ENCODE results near the gene TRIOBP. TPM values are rescaled to one million over a fixed set of nuclear protein-coding genes. Genes with fewer than 3 reads are reported as not detected.

Gene TRIOBP
- total and polyA plus RNA-seq, 2 donors (not counting 1 experiment from before 2014, with no cell fraction given): 32.9 to 131 TPM

DNA sequence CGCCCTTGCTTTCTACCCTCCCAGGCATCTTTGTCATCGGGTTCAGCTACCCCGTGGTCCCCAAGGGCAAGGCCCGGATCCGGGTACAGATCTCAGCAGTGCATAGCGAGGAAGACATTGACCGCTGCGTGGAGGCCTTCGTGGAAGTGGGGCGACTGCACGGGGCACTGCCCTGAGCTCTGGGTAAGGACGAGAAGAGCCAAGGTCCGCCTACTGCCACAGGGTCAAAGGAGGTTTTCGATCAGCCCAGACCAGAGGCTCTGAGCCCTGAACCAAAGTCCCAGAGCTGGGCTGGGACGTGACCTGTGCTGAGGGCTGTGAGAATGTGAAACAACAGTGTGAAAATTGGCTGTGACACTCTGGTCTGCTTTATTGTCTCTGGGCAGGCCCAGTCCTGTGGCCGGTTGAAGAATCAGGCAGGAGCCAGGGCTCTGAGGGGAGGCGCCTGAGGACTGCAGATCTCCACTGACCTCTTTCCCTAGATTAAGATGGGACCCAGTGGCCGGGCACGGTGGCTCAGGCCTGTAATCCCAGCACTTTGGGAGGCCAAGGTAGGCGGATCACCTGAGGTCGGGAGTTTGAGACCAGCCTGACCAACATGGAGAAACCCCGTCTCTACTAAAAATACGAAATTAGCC is 119.8 kb downstream of the TRIOBP start:
- H3K4me3 ChIP-seq (replicated peaks in 1 of 4; ENCODE audit: control extremely low read depth in 1 of 4, insufficient read depth in 1 of 4, low read depth in 3 of 4, low read length in 4 of 4): no peak overlapping the region
- no peak overlapping the region for H3K4me2 ChIP-seq (ENCODE audit: extremely low read depth, insufficient read depth, low read length)
- H2AFZ ChIP-seq (ENCODE audit: low read length): no peak overlapping the region
- no peak for DNase-seq (ENCODE audit: low read depth in 2 of 2)
- no peak overlapping the region for H3K9ac ChIP-seq (ENCODE audit: insufficient read depth, low read length)
- H3K36me3 ChIP-seq (ENCODE audit: control insufficient read depth, insufficient read depth, low read length): peaks cover 2% of the 10 kb centered on the region
- H3K9me3 ChIP-seq (ENCODE audit: control insufficient read depth, insufficient read depth, low read depth, low read length): no peaks in the 10 kb centered on the region
- H3K27ac ChIP-seq (ENCODE audit: insufficient read depth, low read length): no peak overlapping the region
- H3K27me3 ChIP-seq (ENCODE audit: control insufficient read depth, insufficient read depth, low read length): no peaks in the 10 kb centered on the region
- H4K20me1 ChIP-seq (ENCODE audit: control insufficient read depth, extremely low read depth, insufficient read depth, low read length): no peaks in the 10 kb centered on the region
- TF ChIP-seq, protein P1, sequence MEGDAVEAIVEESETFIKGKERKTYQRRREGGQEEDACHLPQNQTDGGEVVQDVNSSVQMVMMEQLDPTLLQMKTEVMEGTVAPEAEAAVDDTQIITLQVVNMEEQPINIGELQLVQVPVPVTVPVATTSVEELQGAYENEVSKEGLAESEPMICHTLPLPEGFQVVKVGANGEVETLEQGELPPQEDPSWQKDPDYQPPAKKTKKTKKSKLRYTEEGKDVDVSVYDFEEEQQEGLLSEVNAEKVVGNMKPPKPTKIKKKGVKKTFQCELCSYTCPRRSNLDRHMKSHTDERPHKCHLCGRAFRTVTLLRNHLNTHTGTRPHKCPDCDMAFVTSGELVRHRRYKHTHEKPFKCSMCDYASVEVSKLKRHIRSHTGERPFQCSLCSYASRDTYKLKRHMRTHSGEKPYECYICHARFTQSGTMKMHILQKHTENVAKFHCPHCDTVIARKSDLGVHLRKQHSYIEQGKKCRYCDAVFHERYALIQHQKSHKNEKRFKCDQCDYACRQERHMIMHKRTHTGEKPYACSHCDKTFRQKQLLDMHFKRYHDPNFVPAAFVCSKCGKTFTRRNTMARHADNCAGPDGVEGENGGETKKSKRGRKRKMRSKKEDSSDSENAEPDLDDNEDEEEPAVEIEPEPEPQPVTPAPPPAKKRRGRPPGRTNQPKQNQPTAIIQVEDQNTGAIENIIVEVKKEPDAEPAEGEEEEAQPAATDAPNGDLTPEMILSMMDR (conservative IDR thresholded peaks at IDR 0.05 in 1 of 2, IDR thresholded peaks at IDR 0.05 in 1 of 2; ENCODE audit: low read depth in 1 of 2, low read length in 2 of 2): no peak
- no peak for TF ChIP-seq EZH2 (IDR thresholded peaks at IDR 0.05; ENCODE audit: low read length, missing control alignments)
- H3K4me1 ChIP-seq (ENCODE audit: control insufficient read depth, extremely low read depth, insufficient read depth, low read length): peaks cover 7% of the 10 kb centered on the region
- no peaks in the 10 kb centered on the region for H3K79me2 ChIP-seq (ENCODE audit: control insufficient read depth, insufficient read depth, low read length)

DNA sequence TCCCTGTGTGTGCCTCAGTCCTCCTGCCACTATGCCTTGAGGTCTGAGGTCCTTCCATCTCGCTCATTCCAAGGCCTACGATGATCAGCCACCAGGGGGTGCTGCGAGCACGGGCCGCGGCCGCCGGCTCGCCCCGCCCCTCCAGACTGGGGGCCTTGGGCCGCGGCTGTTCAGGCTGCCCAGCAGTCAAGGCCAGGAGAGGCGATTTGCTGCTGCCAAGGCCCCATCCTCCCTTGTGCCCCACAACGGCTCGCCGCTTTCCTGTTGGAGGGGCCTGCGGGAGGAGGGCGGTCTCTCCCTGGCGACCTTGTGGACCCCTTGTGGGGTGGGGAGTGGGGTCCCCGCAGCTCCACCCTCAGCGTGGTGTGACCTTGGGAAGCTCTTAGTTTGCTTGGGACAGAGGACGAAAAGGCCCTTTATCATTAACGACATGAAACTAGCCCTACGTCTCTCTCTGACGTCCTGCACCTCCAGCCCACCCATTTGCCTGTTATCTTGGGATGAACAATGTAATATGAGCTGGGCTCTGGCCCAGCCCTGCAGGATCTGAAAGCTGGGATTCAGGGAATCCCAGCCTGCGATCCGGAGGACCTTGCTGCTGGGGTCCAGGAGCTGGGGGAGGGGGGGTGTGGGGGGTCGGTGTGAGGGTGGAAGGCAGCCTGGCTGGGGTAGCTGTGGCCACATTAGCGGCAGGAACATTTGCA is 121.0 kb downstream of the TRIOBP start:
- H2AFZ ChIP-seq (ENCODE audit: low read length): peak overlapping the region; percentile 85
- H3K4me1 ChIP-seq (ENCODE audit: control insufficient read depth, extremely low read depth, insufficient read depth, low read length): peaks cover 7% of the 10 kb centered on the region
- H3K36me3 ChIP-seq (ENCODE audit: control insufficient read depth, insufficient read depth, low read length): peaks cover 2% of the 10 kb centered on the region
- peak; percentile 76 to 78 for DNase-seq (ENCODE audit: low read depth in 2 of 2)
- peak overlapping the region; percentile 46 for H3K9ac ChIP-seq (ENCODE audit: insufficient read depth, low read length)
- H3K27me3 ChIP-seq (ENCODE audit: control insufficient read depth, insufficient read depth, low read length): no peaks in the 10 kb centered on the region
- peak overlapping the region; percentile 82 for H3K4me2 ChIP-seq (ENCODE audit: extremely low read depth, insufficient read depth, low read length)
- no peaks in the 10 kb centered on the region for H4K20me1 ChIP-seq (ENCODE audit: control insufficient read depth, extremely low read depth, insufficient read depth, low read length)
- TF ChIP-seq EZH2 (IDR thresholded peaks at IDR 0.05; ENCODE audit: low read length, missing control alignments): no peak
- TF ChIP-seq, protein P1 (conservative IDR thresholded peaks at IDR 0.05 in 1 of 2, IDR thresholded peaks at IDR 0.05 in 1 of 2; ENCODE audit: low read depth in 1 of 2, low read length in 2 of 2): peak; percentile 76 to 82
- no peaks in the 10 kb centered on the region for H3K9me3 ChIP-seq (ENCODE audit: control insufficient read depth, insufficient read depth, low read depth, low read length)
- H3K27ac ChIP-seq (ENCODE audit: insufficient read depth, low read length): peak overlapping the region; percentile 65
- peak overlapping the region in 3 of 4 experiments; percentile 3 to 35 (median 10) for H3K4me3 ChIP-seq (replicated peaks in 1 of 4; ENCODE audit: control extremely low read depth in 1 of 4, insufficient read depth in 1 of 4, low read depth in 3 of 4, low read length in 4 of 4)
- no peaks in the 10 kb centered on the region for H3K79me2 ChIP-seq (ENCODE audit: control insufficient read depth, insufficient read depth, low read length)

DNA sequence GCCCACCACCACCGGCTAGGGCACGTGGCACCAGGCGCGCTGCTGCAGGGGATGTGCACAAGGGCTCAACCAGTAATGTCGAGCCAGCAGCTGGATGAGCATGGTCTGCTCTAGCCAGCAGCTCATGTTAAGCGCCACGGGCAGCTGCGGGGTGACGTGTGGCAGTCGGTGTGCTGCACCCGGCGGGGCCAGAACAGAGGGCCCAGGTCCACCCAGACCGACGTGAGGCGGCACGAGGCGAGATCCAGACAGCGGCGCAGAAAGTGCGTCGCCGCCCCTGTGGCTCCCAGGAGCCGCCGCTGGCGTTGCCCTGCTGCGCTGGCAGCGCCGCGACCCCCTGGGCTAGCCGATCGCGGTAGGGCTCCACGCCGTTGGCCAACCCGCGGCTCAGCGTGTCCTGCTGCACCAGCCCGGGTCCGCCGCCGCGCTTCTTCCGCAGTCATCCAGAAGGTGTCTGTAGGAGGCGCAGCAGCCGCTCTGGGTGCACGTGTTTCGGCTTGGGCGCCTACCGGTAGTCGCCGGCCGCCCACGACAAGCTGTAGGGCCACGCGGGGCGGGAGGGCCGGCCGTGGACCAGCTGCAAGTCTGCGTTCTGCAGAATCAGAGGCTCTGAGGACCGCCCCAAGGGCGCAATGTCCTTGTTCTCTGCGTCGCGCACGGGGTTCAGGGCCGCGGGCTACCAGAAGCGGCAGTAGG is 121.7 kb downstream of the TRIOBP start:
- Histone ChIP-seq H3K9me3 (ENCODE audit: control insufficient read depth, insufficient read depth, low read depth, low read length) (no peaks in the 10 kb centered on the region), H3K4me3 (replicated peaks in 1 of 4; ENCODE audit: control extremely low read depth in 1 of 4, insufficient read depth in 1 of 4, low read depth in 3 of 4, low read length in 4 of 4) (peak overlapping the region in 2 of 4 experiments; percentile 4 to 40), H3K4me2 (ENCODE audit: extremely low read depth, insufficient read depth, low read length) (peak overlapping the region; percentile 58), H3K27ac (ENCODE audit: insufficient read depth, low read length) (no peak overlapping the region), H3K9ac (ENCODE audit: insufficient read depth, low read length) (peak overlapping the region; percentile 13), H3K27me3 (ENCODE audit: control insufficient read depth, insufficient read depth, low read length) (peaks cover 7% of the 10 kb centered on the region), H3K79me2 (ENCODE audit: control insufficient read depth, insufficient read depth, low read length) (no peaks in the 10 kb centered on the region), H3K4me1 (ENCODE audit: control insufficient read depth, extremely low read depth, insufficient read depth, low read length) (peaks cover 7% of the 10 kb centered on the region), H4K20me1 (ENCODE audit: control insufficient read depth, extremely low read depth, insufficient read depth, low read length) (no peaks in the 10 kb centered on the region), H2AFZ (ENCODE audit: low read length) (peak overlapping the region; percentile 49), H3K36me3 (ENCODE audit: control insufficient read depth, insufficient read depth, low read length) (no peaks in the 10 kb centered on the region)
- TF ChIP-seq, protein P1 (conservative IDR thresholded peaks at IDR 0.05 in 1 of 2, IDR thresholded peaks at IDR 0.05 in 1 of 2; ENCODE audit: low read depth in 1 of 2, low read length in 2 of 2): peak; percentile 13 to 15
- TF ChIP-seq EZH2 (IDR thresholded peaks at IDR 0.05; ENCODE audit: low read length, missing control alignments): no peak
- peak; percentile 51 to 64 for DNase-seq (ENCODE audit: low read depth in 2 of 2)
